ENCODE data around the gene NCKAP5.

- TF ChIP-seq CTCF (IDR thresholded peaks at IDR 0.05) (no peak), POLR2A (IDR thresholded peaks at IDR 0.05) (no peak), EP300 (IDR thresholded peaks at IDR 0.05) (no peak)
Measured at GRCh38 chr2:133458280-133458679, 110.0 kb downstream of the NCKAP5 start.

All from upper lobe of left lung (tissue), 4 donors.